Esophagus muscularis mucosa (tissue), 4 donors: ENCODE data around the gene SYVN1. TPM values are rescaled to one million over a fixed set of nuclear protein-coding genes. Genes with fewer than 3 reads are reported as not detected.
"Not testable (repeated sequence)": the region's sequence is repeated elsewhere in the genome, so short reads cannot be mapped to it uniquely, and the experiment has no call there.

Experiments used
- DNase-seq: peaks from one replicate; pipeline ENCODE4 v3.0.0-alpha.2; 2017; ENCODE audit errors: extremely low spot score
- H3K27ac ChIP-seq, 4 donors: fragments of 200-600 bp; sonication (generic); replicated peaks in 1 of 4; 1 replicate in 3 of 4; 2 replicates in 1 of 4; pipeline ENCODE4 v1.5.1; 2016 to 2019; ENCODE audit warnings: mild to moderate bottlenecking in 1 of 4
- H3K27me3 ChIP-seq, 4 donors: fragments of 200-600 bp; sonication (generic); one replicate each; pipeline versions ENCODE4 v1.5.1 to v1.6.0; 2016 to 2019
- H3K36me3 ChIP-seq, 4 donors: fragments of 200-600 bp; sonication (generic); one replicate each; pipeline ENCODE4 v1.5.1; 2016 to 2019
- H3K4me1 ChIP-seq, 4 donors: fragments of 200-600 bp; sonication (generic); one replicate each; pipeline ENCODE4 v1.5.1; 2016 to 2019
- H3K4me3 ChIP-seq, 4 donors: fragments of 200-600 bp; sonication (generic); 1 replicate in 2 of 4; 2 replicates in 2 of 4; pipeline ENCODE4 v1.5.1; 2016 to 2019; ENCODE audit warnings: mild to moderate bottlenecking in 4 of 4, moderate library complexity in 1 of 4
- H3K9me3 ChIP-seq, 4 donors: fragments of 200-600 bp; sonication (generic); 1 replicate in 3 of 4; 2 replicates in 1 of 4; pipeline ENCODE4 v1.5.1; 2016 to 2019
- EP300 ChIP-seq: sonication (generic); formaldehyde crosslinking; IDR thresholded peaks from one replicate; pipeline ENCODE4 v1.6.1; 2017; ENCODE audit warnings: antibody characterized with exemption
- POLR2A ChIP-seq: fragments of 450-650 bp; IDR thresholded peaks from one replicate; pipeline ENCODE4 v1.6.1; 2017; ENCODE audit warnings: antibody characterized with exemption, moderate library complexity, mild to moderate bottlenecking, low read depth
- POLR2AphosphoS5 ChIP-seq, 2 donors: sonication (generic); formaldehyde crosslinking; IDR thresholded peaks; one replicate each; pipeline ENCODE4 v1.6.1; 2017; ENCODE audit warnings: antibody characterized with exemption in 2 of 2
- WGBS: methylation state at CpG from one replicate; pipeline ENCODE4 v1.1.5; 2018; 5-methylcytosine and 5-hydroxymethylcytosine counted together
- intact Hi-C: fragments of 100-400 bp; cut with DNase I; formaldehyde crosslinking; loops from one replicate; pipeline ENCODE4 v1.15.1; 2023
- total RNA-seq, 4 donors: library from RNA; depleted of rRNA; stranded (reverse); fragments of >200 nt; gene quantifications; one replicate each; pipeline versions ENCODE4 v1.1.0 to v1.2.1, GENCODE V29; 2016
- TF ChIP-seq, protein P1 (sequence below), 3 experiments: fragments of 200-600 bp in 2 of 3; fragments of 450-650 bp in 1 of 3; sonication (generic) in 2 of 3; IDR thresholded peaks; one replicate each; pipeline ENCODE4 v1.5.1; 2017 to 2019; ENCODE audit warnings: antibody characterized with exemption in 3 of 3, mild to moderate bottlenecking in 2 of 3, moderate library complexity in 1 of 3

Gene SYVN1
- total RNA-seq, 4 donors from 2014 or later: 24.1 to 39.5 (median 27.5) TPM

DNA sequence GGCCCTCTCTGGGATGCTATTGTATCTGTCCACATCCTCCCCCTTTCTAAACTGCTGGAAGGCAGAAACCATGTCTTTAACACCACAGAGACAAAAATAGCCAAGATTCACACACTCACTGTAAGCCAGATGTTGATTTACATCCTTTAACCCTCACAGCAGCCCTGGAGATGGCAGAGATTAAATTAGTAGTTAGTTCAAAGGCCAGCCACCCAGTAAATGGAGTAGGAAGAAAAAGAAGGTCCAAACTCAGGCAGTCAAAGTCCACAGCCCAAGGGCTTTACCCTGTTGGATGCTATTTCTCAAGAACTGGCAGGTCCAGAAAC lies 14.7 kb downstream of the SYVN1 start:
- intact Hi-C loops: loop anchor here (5.0 kb wide), 1 partner anchor 197 kb away; the partner anchor contains the start of gene PPP2R5B

DNA sequence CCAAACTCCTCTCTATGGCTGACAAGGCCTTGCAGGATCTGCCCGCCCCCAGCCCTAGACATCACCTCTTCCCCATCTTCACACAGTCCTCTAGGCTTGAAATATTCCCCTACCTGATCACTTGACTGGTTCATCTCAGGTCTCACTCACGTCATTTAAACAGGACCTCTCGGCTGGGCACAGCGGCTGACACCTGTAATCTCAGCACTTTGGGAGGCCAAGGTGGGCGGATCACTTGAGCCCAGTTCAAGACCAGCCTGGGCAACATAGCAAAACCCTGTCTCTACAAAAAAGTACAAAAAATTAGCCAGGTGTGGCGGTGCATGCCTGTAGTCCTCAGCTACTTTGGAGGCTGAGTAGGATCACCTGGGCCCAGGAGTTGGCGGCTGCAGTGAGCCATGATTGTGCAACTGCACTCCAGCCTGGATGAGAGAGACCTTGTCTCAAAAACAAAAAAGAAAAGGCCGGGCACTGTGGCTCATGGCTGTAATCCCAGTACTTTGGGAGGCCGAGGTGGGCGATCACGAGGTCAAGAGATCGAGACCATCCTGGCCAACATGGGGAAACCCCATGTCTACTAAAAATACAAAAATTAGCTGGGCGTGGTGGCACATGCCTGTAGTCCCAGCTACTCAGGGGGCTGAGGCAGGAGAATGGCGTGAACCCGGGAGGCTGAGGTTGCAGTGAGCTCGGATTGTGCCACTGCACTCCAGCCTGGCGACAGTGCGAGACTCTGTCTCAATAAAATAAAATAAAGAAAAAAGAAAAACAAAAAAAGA lies 15.2 kb downstream of the SYVN1 start:
- Histone ChIP-seq H3K36me3 (peaks cover 5 to 54% (median 42%) of the 10 kb centered on the region in 4 donors), H3K4me1 (peaks cover 42 to 69% (median 55%) of the 10 kb centered on the region in 4 donors), H3K27ac (peak overlapping the region; percentile 71 to 95 (median 82))
- intact Hi-C loops: loop anchor here (5.0 kb wide), 1 partner anchor 197 kb away; the partner anchor contains the start of gene PPP2R5B
- not testable (repeated sequence) for H3K9me3 ChIP-seq, DNase-seq, H3K4me3 ChIP-seq, H3K27me3 ChIP-seq
- 88% methylated on average over 18 of the region's 18 CpGs for WGBS

More for the DNA sequence above, 14.7 kb downstream of the SYVN1 start:
- no peaks in the 10 kb centered on the region for H3K27me3 ChIP-seq
- H3K4me1 ChIP-seq: peaks cover 42 to 70% (median 56%) of the 10 kb centered on the region in 4 donors
- TF ChIP-seq EP300 (no peak), POLR2A (no peak)
- H3K4me3 ChIP-seq: no peak overlapping the region
- peak overlapping the region in 1 of 4 donors; percentile 95 for H3K27ac ChIP-seq
- H3K36me3 ChIP-seq: peaks cover 8 to 58% (median 46%) of the 10 kb centered on the region in 4 donors
- no peaks in the 10 kb centered on the region for H3K9me3 ChIP-seq
- no peak for DNase-seq

DNA sequence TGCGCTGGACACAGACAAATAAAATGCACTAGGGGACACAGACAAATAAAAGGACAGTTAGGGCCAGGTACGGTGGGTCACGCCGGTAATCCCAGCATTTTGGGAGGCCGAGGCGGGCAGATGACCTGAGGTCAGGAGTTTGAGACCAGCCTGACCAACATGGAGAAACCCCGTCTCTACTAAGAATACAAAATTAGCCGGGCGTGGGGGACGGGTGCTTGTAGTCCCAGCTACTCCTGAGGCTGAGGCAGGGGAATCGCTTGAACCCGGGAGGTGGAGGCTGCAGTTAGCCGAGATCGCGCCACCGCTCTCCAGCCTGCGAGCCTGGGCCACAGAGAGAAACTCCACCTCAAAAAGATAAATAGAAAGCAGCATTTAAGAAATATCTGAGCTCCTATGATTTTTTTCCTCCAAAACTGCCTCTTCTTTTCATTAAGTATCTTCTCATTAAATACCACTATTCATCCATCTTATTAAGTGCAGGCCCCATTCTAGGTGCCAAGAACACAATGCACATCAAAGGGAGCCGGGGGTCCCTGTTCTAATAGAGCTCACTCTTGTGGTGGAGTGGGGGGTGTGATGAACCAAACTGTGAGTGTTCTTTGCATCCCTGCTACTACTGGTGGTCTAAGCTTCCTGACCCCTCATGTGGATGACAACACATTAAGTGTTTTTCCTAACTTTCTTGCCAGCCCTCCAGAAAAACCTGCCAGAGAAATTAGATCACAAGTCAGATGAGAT lies 16.1 kb downstream of the SYVN1 start:
- Histone ChIP-seq H3K27ac (peak overlapping the region; percentile 71 to 95 (median 82)), H3K4me3 (no peak overlapping the region), H3K4me1 (peaks cover 48 to 64% (median 52%) of the 10 kb centered on the region in 4 donors), H3K27me3 (no peaks in the 10 kb centered on the region), H3K9me3 (no peaks in the 10 kb centered on the region), H3K36me3 (peaks cover 5 to 56% (median 42%) of the 10 kb centered on the region in 4 donors)
- TF ChIP-seq POLR2AphosphoS5 (IDR thresholded peaks at IDR 0.05) (no peak), POLR2A (no peak), EP300 (no peak)
- TF ChIP-seq, protein P1, sequence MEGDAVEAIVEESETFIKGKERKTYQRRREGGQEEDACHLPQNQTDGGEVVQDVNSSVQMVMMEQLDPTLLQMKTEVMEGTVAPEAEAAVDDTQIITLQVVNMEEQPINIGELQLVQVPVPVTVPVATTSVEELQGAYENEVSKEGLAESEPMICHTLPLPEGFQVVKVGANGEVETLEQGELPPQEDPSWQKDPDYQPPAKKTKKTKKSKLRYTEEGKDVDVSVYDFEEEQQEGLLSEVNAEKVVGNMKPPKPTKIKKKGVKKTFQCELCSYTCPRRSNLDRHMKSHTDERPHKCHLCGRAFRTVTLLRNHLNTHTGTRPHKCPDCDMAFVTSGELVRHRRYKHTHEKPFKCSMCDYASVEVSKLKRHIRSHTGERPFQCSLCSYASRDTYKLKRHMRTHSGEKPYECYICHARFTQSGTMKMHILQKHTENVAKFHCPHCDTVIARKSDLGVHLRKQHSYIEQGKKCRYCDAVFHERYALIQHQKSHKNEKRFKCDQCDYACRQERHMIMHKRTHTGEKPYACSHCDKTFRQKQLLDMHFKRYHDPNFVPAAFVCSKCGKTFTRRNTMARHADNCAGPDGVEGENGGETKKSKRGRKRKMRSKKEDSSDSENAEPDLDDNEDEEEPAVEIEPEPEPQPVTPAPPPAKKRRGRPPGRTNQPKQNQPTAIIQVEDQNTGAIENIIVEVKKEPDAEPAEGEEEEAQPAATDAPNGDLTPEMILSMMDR (IDR thresholded peaks at IDR 0.05): peak in 1 of 3 experiments; percentile 1
- intact Hi-C loops: loop anchor here (5.0 kb wide), 1 partner anchor 196 kb away; the partner anchor contains the start of gene PPP2R5B
- no peak for DNase-seq
- WGBS: 74% methylated on average over 18 of the region's 18 CpGs

GRCh38 chr11:65117206-65118096 lies 16.9 kb downstream of the SYVN1 start, which contains the start of gene ZNHIT2:
ZNHIT2 (minus strand) TSS chr11:65117701; CDS start chr11:65117653, 48 bp downstream.
- TF ChIP-seq POLR2AphosphoS5 (IDR thresholded peaks at IDR 0.05) (peak; percentile 87 to 88), EP300 (no peak)
- TF ChIP-seq, protein P1 (IDR thresholded peaks at IDR 0.05): peak; percentile 93 to 99 (median 96)
- no peaks in the 10 kb centered on the region for H3K27me3 ChIP-seq
- H3K9me3 ChIP-seq: no peaks in the 10 kb centered on the region
- peak within 1 kb of the TSS; percentile 63 to 85 (median 69) for H3K4me3 ChIP-seq
- H3K4me1 ChIP-seq: peaks cover 48 to 64% (median 52%) of the 10 kb centered on the region in 4 donors
- H3K36me3 ChIP-seq: peaks cover 5 to 56% (median 42%) of the 10 kb centered on the region in 4 donors
- intact Hi-C loops: loop anchor here (5.0 kb wide), 1 partner anchor 195 kb away; the partner anchor contains the start of gene PPP2R5B
- peak; percentile 100 for DNase-seq
- 10% methylated on average over 4 of the region's 89 CpGs for WGBS
- peak within 1 kb of the TSS; percentile 81 to 95 (median 87) for H3K27ac ChIP-seq
